ENCODE data around the gene IGFL2. TPM values are rescaled to one million over a fixed set of nuclear protein-coding genes. Genes with fewer than 3 reads are reported as not detected.
A peak's percentile ranks its signal among the peaks of the same experiment; 100 is the strongest.
"Not testable (repeated sequence)": the region's sequence is repeated elsewhere in the genome, so short reads cannot be mapped to it uniquely, and the experiment has no call there.

The IGFL2 gene
- polyA plus RNA-seq (ENCODE audit: insufficient read length in 4 of 4), result under 1 TPM in 1 of 4 donors, not detected in 3; 0.13 TPM

DNA sequence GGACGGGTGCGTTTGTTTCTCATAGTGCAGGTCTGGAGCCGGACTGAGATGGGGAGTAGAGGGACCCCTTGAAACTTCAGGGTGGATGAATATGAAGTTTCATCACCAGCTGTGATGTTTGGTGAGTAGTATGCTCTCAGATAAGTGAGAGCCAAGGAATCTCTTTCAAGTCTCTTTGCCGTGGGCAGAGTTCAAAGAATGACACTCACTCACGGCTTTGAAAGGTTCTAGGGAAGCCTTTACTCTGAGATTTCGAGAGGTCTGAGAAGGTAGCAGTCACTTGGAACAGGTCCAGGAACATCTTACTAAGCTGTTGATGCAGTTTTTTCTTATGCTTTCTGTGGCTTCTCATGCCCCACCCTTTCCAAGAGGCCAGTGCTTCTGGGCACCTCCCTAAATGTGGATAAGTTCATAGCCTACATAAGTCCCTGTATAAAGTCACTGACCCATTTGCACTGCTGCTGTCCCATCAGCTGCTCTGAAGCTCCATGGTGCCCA, at the start of gene IGFL2:
Gene IGFL2, plus strand, starts transcription at position 448 of the 498 bp plus-strand sequence. Its CDS starts 41 bp downstream, at position 489.
- DNase-seq (ENCODE audit: low read depth in 4 of 4, low spot score in 3 of 4), result no peak

DNA sequence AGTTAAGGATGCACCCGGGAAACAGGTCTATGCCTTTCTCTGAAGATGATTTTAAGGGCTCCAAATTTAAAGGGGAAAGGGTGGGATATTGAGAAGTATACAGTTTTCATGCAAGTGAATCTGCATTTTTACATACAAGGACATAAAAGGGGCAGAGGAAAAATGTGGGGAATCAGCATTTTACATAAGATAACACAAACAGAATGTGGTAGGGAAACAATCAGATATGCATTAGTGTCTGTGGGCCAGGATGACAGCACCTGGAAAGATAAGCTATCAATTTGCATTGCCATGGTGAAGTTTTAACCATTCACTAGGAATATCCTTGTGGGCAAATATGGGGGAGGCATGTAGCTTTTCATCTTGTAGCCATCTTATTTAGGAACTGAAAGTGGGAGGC, 47.7 kb upstream of the IGFL2 start:
- no peak for DNase-seq (ENCODE audit: low read depth in 4 of 4, low spot score in 3 of 4)

DNA sequence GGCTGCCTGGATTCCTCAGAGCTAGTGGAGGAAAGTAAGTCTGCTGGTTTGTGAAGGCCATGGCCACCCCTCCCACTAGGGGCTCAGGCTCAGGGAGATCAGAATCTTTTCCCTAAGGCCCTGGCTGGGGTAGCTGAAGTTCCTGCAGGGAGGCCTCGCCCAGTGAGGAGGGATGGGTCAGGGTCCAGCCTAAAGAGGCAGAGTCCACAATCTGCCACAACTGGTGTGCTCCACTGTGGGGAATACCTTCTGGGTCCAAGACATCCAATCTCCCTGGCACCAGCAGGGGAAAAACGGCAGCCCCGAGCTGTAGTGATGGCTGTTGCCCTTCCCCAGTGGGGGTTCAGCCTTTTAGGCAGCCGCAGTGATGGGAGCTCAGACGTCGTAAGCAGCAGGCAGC, 46.7 kb upstream of the IGFL2 start:
- DNase-seq (ENCODE audit: low read depth in 4 of 4, low spot score in 3 of 4), result no peak

DNA sequence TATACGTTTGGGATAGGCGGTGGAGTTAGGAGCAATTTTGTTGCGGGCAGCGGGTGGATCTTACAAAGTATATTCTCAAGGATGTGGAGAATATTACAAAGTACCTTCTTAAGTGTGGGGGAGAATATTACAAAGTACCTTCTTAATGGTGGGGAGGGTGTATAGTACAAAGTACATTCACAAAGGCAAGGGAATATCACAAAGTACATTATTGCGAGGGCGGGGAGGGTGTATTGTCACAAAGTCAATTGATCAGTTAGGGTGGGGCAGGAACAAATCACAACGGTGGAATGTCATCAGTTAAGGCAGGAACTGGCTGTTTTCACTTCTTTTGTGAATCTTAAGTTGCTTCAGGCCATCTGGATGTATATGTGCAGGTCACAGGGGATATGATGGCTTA, 45.7 kb upstream of the IGFL2 start:
- not testable (repeated sequence) for DNase-seq (ENCODE audit: low read depth in 4 of 4, low spot score in 3 of 4)

DNA sequence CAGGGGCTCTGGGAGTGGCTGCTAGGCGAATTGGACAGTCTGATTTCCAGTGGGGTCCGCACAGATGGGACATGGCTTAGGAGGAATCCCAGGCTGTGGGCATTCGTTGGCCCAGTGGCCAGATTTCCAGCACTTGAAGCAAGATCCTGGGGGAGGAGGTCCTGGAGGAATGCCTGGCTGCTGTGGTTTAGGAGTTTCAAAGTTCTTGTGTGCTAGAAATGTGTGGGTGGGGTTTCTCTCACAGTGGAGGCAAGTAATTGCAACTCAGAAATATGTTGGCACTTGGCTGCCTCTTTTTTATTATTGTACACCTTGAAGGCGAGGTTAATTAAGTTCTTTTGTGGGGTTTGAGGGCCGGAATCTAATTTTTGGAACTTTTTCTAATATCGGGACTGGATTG, 40.7 kb upstream of the IGFL2 start:
- no peak for DNase-seq (ENCODE audit: low read depth in 4 of 4, low spot score in 3 of 4)

DNA sequence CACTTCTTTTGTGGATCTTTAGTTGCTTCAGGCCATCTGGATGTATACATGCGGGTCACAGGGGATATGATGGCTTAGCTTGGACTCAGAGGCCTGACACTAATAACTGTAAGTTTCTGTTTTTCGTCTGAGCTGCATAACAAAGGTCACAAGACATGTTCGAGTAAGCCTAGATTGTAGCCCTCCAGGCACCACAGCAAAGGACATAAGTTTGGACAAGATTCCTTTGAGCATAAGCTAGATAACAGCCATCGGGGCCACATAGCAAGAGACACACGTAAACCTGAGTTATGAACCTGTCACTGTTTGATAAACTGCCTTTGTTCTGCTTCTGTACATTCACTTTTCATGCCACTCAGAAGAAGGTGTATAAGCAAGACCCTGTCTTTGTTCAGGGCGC, 38.2 kb upstream of the IGFL2 start:
- DNase-seq (ENCODE audit: low read depth in 4 of 4, low spot score in 3 of 4), result no peak

DNA sequence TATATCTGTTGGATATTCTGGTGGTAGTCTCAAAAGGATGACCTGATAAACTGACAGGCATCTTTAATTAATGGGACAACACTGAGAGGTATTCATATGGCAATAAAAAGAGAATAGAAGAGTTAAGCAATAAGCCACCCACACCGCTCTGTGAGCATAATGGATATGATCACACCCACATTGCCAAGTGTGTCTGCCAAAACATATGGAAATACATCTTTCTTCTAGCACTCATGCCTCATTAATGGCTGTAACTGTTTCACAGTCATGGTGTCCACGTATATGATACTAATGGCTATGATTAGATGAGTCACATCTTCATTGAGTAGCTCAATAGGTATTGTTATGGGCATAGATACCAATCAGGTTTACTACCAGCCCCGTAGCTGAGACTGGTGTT, 36.7 kb upstream of the IGFL2 start:
- DNase-seq (ENCODE audit: low read depth in 4 of 4, low spot score in 3 of 4), result no peak

DNA sequence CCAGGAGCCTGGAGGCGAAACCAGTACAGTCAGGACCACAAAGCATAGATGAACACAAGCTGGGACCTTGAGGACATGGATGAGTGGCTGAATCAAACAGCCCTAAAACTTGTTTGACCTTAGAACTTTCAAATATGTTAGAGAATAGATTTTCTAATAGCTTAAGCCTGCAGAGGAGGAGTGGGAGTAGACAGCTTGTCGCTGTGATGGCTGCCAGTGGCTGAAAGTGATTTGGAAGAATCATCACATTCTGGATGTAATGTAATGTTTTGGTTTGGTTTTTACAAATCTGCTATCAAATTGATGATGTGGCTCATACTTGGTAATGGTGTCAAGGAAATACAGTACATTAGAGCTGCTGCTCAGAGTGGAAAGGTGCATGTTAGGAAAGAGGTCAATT, 35.5 kb upstream of the IGFL2 start:
- no peak for DNase-seq (ENCODE audit: low read depth in 4 of 4, low spot score in 3 of 4)

DNA sequence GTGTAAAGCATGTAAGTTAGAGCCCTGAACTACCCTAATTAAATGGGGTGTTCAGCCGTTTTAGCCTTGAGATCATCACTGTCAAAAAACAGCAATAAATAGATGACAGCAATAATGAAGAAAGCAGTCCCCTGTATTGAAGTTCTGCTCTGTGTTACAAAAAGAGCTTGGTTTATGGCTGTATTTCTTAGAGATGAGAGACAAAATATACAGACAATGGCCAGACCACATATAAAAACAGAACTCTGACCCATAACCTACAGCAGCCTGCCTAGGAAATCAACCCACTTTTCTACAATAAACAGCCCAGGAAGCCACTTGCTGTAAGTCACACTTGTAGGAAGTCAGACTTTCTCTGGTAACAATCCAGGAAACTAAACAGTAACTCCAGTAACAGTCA, 34.3 kb upstream of the IGFL2 start:
- no peak for DNase-seq (ENCODE audit: low read depth in 4 of 4, low spot score in 3 of 4)

DNA sequence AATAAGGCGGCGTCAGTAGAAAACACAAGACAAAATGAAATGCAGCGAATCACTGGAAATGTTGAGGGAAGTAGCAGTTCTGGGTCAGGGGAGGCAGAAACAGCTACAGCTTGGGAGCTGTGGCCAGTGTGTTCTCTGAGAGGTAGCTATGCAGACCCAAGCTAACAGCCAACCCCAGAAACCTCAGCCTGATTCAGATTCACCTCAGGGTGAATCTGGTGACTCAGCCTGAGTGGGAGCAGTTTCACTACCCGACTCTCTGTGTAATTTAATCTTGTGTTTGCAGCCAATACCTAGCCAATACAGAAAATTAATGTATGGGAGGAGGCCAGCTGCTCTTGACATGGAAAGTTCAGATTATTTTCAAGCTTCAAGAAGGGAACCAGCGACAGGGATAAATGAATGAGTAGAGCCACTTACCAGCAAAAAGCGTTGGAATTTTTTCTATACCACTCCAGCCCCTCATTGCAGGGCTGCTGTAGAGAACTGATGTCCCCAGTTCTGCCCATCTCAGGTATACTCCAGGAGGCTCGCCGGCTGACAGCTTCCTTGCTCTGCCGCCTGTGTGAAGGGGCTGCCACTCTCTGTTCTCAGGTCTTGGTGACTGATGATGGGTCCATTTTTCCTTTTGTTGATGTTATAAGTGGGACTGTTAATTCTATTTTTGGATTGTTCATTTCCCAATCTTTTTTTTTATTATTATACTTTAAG, 32.5 kb upstream of the IGFL2 start:
- no peak for DNase-seq (ENCODE audit: low read depth in 4 of 4, low spot score in 3 of 4)

DNA sequence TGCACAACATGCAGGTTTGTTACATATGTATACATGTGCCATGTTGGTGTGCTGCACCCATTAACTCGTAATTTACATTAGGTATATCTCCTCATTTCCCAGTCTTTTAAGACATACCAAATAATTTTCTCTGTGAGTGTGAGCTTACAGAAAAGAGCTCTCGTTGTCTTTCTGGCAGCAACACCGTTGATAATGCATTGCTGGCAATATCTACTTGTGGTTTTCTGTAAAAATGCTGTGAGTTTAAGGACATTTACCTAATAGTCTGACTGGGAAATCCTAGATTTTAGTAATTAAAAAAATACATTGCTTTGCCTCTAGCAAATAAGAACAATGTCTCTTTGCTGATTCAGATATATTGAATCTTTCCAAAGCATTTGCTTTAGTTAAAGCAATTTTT, 31.9 kb upstream of the IGFL2 start:
- no peak for DNase-seq (ENCODE audit: low read depth in 4 of 4, low spot score in 3 of 4)

DNA sequence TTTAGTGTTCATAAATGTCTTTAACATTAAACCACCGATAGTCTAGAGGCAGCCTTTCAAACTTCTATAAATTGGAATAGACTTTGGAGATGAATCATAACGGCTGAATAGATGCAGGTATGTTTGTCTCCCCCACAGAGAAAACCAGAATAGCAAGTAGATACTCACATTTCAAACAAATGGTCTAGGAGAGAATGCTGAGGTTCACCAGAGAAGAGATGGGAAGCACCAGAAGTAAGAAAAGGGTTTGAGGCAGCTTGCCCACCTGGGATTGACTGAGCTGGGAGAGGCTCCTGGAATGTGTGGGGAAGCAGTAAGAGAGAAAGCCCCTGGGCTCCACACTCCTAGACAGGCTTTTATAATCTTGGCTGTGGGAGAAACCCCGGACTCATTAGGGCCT, 29.9 kb upstream of the IGFL2 start:
- no peak for DNase-seq (ENCODE audit: low read depth in 4 of 4, low spot score in 3 of 4)

DNA sequence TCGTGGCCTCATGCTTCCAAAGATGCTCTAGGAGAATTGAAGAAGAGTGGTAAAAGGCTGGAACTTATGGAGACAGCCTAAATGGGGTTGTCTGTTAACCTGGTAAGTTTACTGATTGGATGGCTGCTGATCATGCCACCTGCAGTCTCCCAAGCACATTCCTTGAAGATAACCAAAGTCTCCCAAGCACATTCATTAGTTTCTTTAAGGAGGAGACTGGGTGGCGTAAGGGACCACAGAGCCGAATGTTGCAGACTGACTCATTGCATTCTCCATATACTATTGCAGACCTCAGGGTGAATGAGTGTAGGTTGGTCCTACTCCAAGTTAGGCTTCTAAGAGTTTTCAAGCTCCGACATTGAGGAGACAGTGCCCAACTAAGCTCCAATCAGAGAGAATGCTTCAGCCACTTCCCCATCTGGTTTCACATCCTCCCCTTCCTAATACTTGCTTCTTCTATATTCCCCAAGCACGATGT, 23.4 kb upstream of the IGFL2 start, which contains the start of gene IGFL3:
Gene IGFL3, minus strand, starts transcription at position 51 of the 478 bp plus-strand sequence. Its CDS starts 39 bp downstream, at position 12.
- DNase-seq (ENCODE audit: low read depth in 4 of 4, low spot score in 3 of 4), result no peak

DNA sequence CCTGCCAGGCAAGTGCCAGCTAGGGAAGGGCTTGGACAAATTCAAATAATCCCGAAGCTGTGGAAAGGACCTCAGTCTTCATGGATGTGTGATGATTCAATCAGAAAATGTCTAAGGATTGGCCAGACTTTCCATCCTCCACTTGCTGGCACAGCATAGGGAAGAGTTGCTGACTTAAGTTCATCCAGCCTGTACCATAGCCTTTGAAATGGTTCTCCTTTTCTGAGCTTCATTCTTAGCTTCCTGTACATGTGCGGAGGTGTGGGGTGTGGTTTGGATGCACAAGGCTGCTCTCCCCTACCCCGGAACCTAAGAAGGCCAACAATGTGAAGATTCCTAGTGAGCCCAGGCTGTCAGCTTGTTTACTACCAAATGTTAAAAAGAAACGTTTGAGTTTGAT, 22.6 kb upstream of the IGFL2 start:
- DNase-seq (ENCODE audit: low read depth in 4 of 4, low spot score in 3 of 4), result no peak

DNA sequence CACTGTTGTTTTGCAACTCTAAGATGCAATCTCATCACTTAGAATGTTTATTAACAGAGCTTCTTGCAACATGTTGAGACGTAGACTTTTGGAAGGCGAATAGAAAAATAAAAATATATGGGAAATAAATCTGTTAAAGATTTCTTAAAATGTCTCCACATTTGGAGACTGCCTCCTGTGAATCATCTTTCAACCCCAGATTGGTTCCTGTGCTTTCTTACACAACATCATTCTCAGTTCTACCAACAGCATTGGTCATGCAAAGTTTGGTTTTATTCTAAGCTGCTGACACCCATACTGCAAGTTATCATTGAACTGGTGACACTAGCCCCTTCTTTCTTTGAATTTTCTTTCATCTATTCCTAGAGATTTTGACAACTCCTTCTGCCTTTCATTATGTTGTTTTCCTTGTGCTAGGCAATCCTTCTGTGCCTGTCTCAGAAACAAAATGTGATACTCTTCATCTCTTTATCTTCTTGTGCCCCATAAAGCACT, 21.9 kb upstream of the IGFL2 start:
- no peak for DNase-seq (ENCODE audit: low read depth in 4 of 4, low spot score in 3 of 4)

DNA sequence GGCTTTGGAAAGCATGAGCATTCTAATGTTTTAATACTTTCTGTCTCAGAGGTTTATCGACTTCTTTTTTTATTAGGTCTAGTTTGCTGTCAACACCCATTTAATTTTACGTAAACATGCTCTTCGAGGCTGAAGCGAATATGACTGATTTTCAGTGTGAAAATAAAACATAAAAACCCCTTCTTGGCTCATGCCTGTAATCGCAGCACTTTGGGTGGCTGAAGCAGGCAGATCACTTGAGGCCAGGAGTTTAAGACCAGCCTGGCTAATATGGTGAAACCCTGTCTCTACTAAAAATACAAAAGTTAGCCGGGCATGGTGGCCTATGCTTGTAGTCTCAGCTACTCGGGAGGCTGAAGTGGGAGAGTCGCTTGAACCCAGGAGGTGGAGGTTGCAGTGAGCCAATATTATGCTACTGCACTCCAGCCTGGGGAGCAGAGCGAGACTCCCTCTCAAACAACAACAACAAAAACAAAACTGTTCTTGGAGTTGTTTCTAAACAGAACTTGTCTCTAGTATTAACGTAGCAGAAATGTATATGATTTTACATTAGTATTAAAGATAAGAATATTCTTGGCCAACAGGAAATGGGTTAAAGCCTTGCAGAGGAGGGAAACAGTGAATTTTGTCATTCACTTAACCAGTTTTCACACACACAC, 16.4 kb upstream of the IGFL2 start:
- no peak for DNase-seq (ENCODE audit: low read depth in 4 of 4, low spot score in 3 of 4)

DNA sequence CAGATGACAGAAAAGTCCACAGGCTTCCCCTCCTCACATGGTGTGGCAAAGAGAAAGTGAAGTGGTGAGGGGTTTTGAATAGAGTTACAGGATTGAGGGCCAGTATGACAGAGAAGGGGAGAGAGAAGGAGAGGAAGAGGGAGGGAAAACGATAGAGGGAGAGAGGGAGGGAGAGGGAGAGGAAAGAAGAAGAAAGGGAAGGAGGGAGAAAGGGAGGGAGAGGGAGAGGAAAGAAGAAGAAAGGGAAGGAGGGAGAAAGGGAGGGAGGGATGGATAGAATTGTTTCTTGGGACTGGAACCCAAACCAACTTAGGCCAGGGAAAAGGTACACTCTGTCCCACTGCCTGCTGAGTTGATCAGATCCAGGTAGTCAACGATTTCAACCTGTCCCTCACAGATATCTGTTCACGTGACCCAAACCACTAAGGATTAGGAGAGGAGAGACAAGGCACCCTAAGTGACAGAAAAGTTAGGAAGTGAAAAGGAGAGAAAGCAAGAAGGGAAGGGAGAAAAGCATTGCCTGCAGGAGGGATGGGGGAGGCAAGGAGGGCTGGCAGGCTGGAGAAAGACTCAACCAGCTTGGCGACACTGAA, 15.4 kb upstream of the IGFL2 start:
- DNase-seq (ENCODE audit: low read depth in 4 of 4, low spot score in 3 of 4), result no peak

DNA sequence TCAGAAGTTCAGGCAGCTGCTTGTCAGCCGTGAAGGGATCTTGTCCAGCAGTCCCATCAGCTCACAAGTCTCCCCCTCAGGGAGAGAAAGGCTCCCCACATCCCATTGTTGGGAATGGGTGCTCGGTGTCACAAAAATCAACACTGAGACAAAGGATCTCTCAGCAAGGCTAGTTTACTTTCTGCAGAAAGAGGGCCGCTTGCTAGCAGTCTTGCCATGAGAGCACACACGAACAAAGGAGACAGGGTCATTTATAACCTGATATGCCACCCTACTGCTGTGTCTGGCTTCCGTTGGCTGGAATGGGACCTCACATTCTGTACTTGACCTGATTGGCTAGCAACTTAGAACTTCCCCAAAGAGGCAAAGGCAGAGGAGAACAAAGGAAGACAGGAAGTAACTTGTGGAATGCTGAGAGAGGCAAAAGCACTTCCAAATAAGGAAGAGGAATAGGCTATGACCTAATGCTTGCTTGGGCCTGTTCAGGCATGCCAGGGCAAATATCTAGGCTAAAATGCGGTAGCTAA, 14.9 kb upstream of the IGFL2 start:
- DNase-seq (ENCODE audit: low read depth in 4 of 4, low spot score in 3 of 4), result peak in 3 of 4 donors; percentile 10 to 21 (median 18)

DNA sequence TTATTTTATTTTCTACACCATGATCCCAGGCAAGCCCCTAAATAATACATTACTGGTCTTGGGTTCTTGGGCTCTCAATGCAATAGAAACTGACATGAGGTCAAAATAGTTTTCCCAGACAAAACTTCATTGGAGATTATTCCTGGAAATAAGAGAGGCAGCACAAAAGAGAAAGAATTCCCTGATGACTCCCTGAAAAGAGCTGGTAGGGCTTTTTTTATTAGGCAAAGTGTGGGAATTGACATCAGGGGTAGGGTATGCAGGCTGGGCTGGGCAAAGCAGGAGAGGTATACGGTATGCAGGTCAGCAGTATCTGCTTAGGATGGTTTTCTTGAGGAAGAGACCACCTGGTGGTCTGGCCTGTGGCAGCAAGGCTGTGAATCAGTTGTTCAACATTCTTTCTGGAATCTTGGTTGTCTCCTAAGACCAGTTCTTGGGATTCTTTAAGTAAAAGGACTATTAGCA, 14.2 kb upstream of the IGFL2 start:
- no peak for DNase-seq (ENCODE audit: low read depth in 4 of 4, low spot score in 3 of 4)

DNA sequence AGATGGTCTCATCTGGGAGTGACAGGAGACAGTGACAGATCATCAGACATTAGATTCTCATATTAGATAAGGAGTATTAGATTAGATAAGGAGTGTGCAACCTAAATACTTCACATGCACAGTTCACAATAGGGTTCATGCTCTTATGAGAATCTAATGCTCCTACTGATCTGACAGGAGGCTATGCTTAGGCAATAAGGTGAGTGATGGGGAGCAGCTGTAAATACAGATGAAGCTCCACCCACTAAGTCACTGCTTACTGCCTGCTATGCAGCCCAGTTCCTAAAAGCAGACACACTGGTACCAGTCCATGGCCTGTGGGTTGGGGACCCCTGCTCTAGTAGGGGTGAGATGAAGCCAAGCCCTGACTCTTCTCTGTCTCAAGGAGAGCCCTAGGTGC, 13.5 kb upstream of the IGFL2 start:
- no peak for DNase-seq (ENCODE audit: low read depth in 4 of 4, low spot score in 3 of 4)

DNA sequence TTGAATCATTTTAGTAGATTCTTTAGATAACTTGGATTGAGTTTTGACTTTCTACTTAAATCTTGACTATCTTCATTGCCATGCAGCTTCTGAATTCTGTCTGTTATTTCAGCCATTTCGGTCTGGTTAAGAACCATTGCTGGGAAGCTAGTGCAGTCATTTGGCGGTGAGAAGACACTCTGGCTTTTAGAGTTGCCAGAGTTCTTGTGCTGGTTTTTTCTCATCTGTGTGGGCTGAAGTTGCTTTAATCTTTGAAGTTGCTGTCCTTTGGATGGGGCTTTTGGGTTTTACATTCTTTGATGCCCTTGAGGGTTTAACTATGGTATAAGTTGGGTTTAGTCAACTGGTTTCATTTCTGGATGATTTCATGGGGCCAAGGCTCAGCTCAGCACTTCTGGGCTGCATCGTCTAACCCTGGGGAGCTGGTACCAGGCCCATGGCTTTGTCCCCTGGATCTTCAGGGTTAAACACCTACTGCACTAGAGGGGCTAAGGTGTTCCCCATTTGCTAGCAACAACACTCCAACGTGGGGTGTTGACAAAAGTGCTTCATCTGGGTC, 10.0 kb upstream of the IGFL2 start:
- no peak for DNase-seq (ENCODE audit: low read depth in 4 of 4, low spot score in 3 of 4)

Measured in left renal pelvis (tissue), 4 donors.